Measurements from ENCODE around the gene PPP3CA.
"Not testable (repeated sequence)": the region's sequence is repeated elsewhere in the genome, so short reads cannot be mapped to it uniquely, and the experiment has no call there.

Gene PPP3CA

GRCh38 chr4:101259876-101260275 lies 87.5 kb downstream of the PPP3CA start:
- ATAC-seq, result peak; percentile 60
- H3K4me1 Mint-ChIP-seq, result peaks cover 24% of the 10 kb centered on the region

GRCh38 chr4:101258883-101259282 lies 88.4 kb downstream of the PPP3CA start:
- Mint-ChIP-seq H3K27me3 (no peaks in the 10 kb centered on the region), H3K4me1 (peaks cover 19% of the 10 kb centered on the region), H3K4me3 (no peak overlapping the region), H3K27ac (no peak overlapping the region), H3K9me3 (no peaks in the 10 kb centered on the region)
- DNase-seq (no peak), ATAC-seq (no peak)

More at GRCh38 chr4:101259876-101260275, 87.5 kb downstream of the PPP3CA start:
- Mint-ChIP-seq H3K9me3 (no peaks in the 10 kb centered on the region), H3K4me3 (no peak overlapping the region), H3K27me3 (no peaks in the 10 kb centered on the region), H3K27ac (peak overlapping the region in 1 of 2 donors; percentile 22)
- DNase-seq, result no peak

- DNase-seq (no peak), ATAC-seq (no peak)
- Mint-ChIP-seq H3K27ac (no peak overlapping the region), H3K4me3 (no peak overlapping the region), H3K27me3 (no peaks in the 10 kb centered on the region), H3K4me1 (peaks cover 34% of the 10 kb centered on the region), H3K9me3 (no peaks in the 10 kb centered on the region)
Observed at GRCh38 chr4:101256222-101256621, 91.1 kb downstream of the PPP3CA start.

- no peak for DNase-seq
- H3K9me3 Mint-ChIP-seq, result no peaks in the 10 kb centered on the region
- H3K27ac Mint-ChIP-seq, result no peak overlapping the region
- H3K4me1 Mint-ChIP-seq, result peaks cover 31% of the 10 kb centered on the region
- no peak overlapping the region for H3K4me3 Mint-ChIP-seq
- ATAC-seq, result no peak
- H3K27me3 Mint-ChIP-seq, result no peaks in the 10 kb centered on the region
Observed at GRCh38 chr4:101254776-101255175, 92.5 kb downstream of the PPP3CA start.

GRCh38 chr4:101253121-101253520 lies 94.2 kb downstream of the PPP3CA start:
- DNase-seq (no peak), ATAC-seq (no peak)
- Mint-ChIP-seq H3K4me3 (no peak overlapping the region), H3K27me3 (no peaks in the 10 kb centered on the region), H3K4me1 (peaks cover 15% of the 10 kb centered on the region), H3K9me3 (no peaks in the 10 kb centered on the region), H3K27ac (no peak overlapping the region)

- no peak for DNase-seq
- peaks cover 15% of the 10 kb centered on the region for H3K4me1 Mint-ChIP-seq
- H3K27ac Mint-ChIP-seq, result no peak overlapping the region
- no peaks in the 10 kb centered on the region for H3K9me3 Mint-ChIP-seq
- H3K4me3 Mint-ChIP-seq, result no peak overlapping the region
- H3K27me3 Mint-ChIP-seq, result no peaks in the 10 kb centered on the region
- no peak for ATAC-seq
Observed at GRCh38 chr4:101252721-101253120, 94.6 kb downstream of the PPP3CA start.

GRCh38 chr4:101251261-101251660 lies 96.1 kb downstream of the PPP3CA start:
- peaks cover 15% of the 10 kb centered on the region for H3K4me1 Mint-ChIP-seq
- H3K27me3 Mint-ChIP-seq, result no peaks in the 10 kb centered on the region
- H3K4me3 Mint-ChIP-seq, result no peak overlapping the region
- no peak for DNase-seq
- ATAC-seq, result no peak
- H3K9me3 Mint-ChIP-seq, result no peaks in the 10 kb centered on the region
- H3K27ac Mint-ChIP-seq, result no peak overlapping the region

GRCh38 chr4:101244349-101244748 lies 103.0 kb downstream of the PPP3CA start:
- peaks cover 10% of the 10 kb centered on the region for H3K4me1 Mint-ChIP-seq
- no peak overlapping the region for H3K27ac Mint-ChIP-seq
- no peaks in the 10 kb centered on the region for H3K9me3 Mint-ChIP-seq
- no peak overlapping the region for H3K4me3 Mint-ChIP-seq
- DNase-seq (no peak), ATAC-seq (no peak)
- H3K27me3 Mint-ChIP-seq, result no peaks in the 10 kb centered on the region

- no peak for ATAC-seq
- H3K4me3 Mint-ChIP-seq, result no peak overlapping the region
Observed at GRCh38 chr4:101242441-101242840, 104.9 kb downstream of the PPP3CA start.

GRCh38 chr4:101240099-101240498 lies 107.2 kb downstream of the PPP3CA start:
- DNase-seq (no peak), ATAC-seq (no peak)
- no peak overlapping the region for H3K4me3 Mint-ChIP-seq
- no peak overlapping the region for H3K27ac Mint-ChIP-seq
- no peaks in the 10 kb centered on the region for H3K9me3 Mint-ChIP-seq
- H3K4me1 Mint-ChIP-seq, result peaks cover 22% of the 10 kb centered on the region
- no peaks in the 10 kb centered on the region for H3K27me3 Mint-ChIP-seq

More at GRCh38 chr4:101242441-101242840, 104.9 kb downstream of the PPP3CA start:
- Mint-ChIP-seq H3K9me3 (no peaks in the 10 kb centered on the region), H3K27ac (no peak overlapping the region), H3K27me3 (no peaks in the 10 kb centered on the region), H3K4me1 (peaks cover 17% of the 10 kb centered on the region)
- DNase-seq, result no peak

GRCh38 chr4:101239665-101240064 lies 107.7 kb downstream of the PPP3CA start:
- H3K27ac Mint-ChIP-seq, result peak overlapping the region in 1 of 2 donors; percentile 48
- H3K4me1 Mint-ChIP-seq, result peaks cover 22% of the 10 kb centered on the region
- no peak for DNase-seq
- no peaks in the 10 kb centered on the region for H3K9me3 Mint-ChIP-seq
- H3K4me3 Mint-ChIP-seq, result no peak overlapping the region
- H3K27me3 Mint-ChIP-seq, result no peaks in the 10 kb centered on the region
- no peak for ATAC-seq

- no peak for ATAC-seq
- Mint-ChIP-seq H3K9me3 (no peaks in the 10 kb centered on the region), H3K27ac (no peak overlapping the region), H3K4me3 (no peak overlapping the region), H3K27me3 (no peaks in the 10 kb centered on the region), H3K4me1 (peaks cover 22% of the 10 kb centered on the region)
- no peak for DNase-seq
Observed at GRCh38 chr4:101238706-101239105, 108.6 kb downstream of the PPP3CA start.

GRCh38 chr4:101237773-101238172 lies 109.6 kb downstream of the PPP3CA start:
- ATAC-seq (no peak), DNase-seq (no peak)
- peaks cover 22% of the 10 kb centered on the region for H3K4me1 Mint-ChIP-seq
- no peaks in the 10 kb centered on the region for H3K9me3 Mint-ChIP-seq
- no peaks in the 10 kb centered on the region for H3K27me3 Mint-ChIP-seq
- no peak overlapping the region for H3K27ac Mint-ChIP-seq
- no peak overlapping the region for H3K4me3 Mint-ChIP-seq

GRCh38 chr4:101236097-101236496 lies 111.2 kb downstream of the PPP3CA start:
- Mint-ChIP-seq H3K27ac (no peak overlapping the region), H3K4me1 (peaks cover 30% of the 10 kb centered on the region), H3K27me3 (no peaks in the 10 kb centered on the region), H3K9me3 (no peaks in the 10 kb centered on the region), H3K4me3 (no peak overlapping the region)
- DNase-seq, result no peak
- no peak for ATAC-seq

GRCh38 chr4:101234141-101234540 lies 113.2 kb downstream of the PPP3CA start:
- not testable (repeated sequence) for DNase-seq, ATAC-seq, H3K27me3 Mint-ChIP-seq, H3K4me3 Mint-ChIP-seq, H3K9me3 Mint-ChIP-seq, H3K27ac Mint-ChIP-seq
- peaks cover 26% of the 10 kb centered on the region for H3K4me1 Mint-ChIP-seq

GRCh38 chr4:101232074-101232776 lies 115.1 kb downstream of the PPP3CA start:
- Mint-ChIP-seq H3K9me3 (no peaks in the 10 kb centered on the region), H3K4me3 (no peak overlapping the region), H3K27ac (no peak overlapping the region), H3K4me1 (peaks cover 21% of the 10 kb centered on the region), H3K27me3 (no peaks in the 10 kb centered on the region)
- DNase-seq, result peak in 1 of 2 donors; percentile 16
- peak; percentile 80 for ATAC-seq
